HG03066 (cell line): ENCODE results near the gene GNA15.
"Not testable (repeated sequence)": the region's sequence is repeated elsewhere in the genome, so short reads cannot be mapped to it uniquely, and the experiment has no call there.

Source experiments
- ATAC-seq: cut with Tn5 transposase; IDR thresholded peaks from one replicate; pipeline ENCODE4 v1.9.1; 2021; ENCODE audit warnings: low read depth; ENCODE audit not compliant: unreplicated experiment

GNA15 gene

DNA sequence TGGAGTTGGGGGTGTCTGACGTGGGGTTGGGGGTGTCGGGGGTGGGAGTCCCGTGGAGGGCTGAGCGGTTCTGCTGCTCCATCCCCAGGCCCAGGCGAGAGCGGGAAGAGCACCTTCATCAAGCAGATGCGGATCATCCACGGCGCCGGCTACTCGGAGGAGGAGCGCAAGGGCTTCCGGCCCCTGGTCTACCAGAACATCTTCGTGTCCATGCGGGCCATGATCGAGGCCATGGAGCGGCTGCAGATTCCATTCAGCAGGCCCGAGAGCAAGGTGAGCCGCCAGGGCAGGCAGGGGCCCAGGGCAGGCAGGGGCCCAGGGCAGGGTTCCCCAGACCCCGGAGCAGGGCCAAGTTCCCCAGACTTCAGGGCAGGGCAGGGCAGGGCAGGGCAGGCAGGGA is 12.7 kb downstream of the GNA15 start:
- ATAC-seq, result no peak

- no peak for ATAC-seq
Observed at GRCh38 chr19:3149089-3149488, 13.3 kb downstream of the GNA15 start.

DNA sequence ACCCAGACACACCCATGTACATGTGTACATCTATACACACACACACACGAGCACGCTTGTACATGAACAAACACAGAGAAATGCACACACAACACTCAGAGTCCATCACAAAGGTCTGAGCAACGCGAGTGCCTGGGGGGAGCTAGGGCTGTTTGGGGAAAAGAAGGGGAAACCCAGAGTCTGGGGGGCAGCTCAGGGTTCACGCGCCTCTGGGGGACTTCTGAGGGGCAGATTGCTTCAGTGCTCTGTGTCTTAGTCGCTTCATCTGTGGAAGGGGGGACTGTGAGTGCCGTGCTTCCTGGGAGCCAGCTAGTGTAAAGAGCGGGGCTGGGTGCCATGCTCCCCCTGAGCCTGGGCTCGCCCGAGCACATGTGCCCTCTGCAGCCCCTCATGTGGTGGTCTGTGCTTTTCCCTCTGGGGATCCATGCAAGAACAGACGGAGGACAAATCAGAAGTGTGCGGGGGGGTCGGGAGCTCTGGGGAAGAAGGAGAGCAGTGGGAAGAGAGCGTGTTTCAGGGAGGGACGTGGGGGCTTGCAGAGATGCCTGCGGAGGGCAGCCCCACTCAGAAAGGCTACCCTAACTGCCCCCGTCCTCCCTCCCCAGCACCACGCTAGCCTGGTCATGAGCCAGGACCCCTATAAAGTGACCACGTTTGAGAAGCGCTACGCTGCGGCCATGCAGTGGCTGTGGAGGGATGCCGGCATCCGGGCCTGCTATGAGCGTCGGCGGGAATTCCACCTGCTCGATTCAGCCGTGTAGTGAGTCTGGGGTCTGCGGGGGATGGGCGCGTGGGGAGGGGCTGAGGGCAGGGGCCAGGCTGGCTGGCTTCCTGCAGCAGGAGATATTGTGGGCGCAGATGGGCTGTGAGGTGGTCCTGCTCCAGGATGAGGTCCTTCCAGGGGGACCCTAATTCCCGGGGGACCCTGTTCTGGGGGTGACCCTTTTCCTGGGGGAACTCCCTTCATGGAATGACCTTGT is 14.0 kb downstream of the GNA15 start:
- no peak for ATAC-seq

GRCh38 chr19:3150739-3151329 is 15.0 kb downstream of the GNA15 start:
- ATAC-seq, result no peak

GRCh38 chr19:3151563-3152418 is 16.0 kb downstream of the GNA15 start:
- no peak for ATAC-seq

GRCh38 chr19:3152419-3152780 is 16.6 kb downstream of the GNA15 start:
- no peak for ATAC-seq

DNA sequence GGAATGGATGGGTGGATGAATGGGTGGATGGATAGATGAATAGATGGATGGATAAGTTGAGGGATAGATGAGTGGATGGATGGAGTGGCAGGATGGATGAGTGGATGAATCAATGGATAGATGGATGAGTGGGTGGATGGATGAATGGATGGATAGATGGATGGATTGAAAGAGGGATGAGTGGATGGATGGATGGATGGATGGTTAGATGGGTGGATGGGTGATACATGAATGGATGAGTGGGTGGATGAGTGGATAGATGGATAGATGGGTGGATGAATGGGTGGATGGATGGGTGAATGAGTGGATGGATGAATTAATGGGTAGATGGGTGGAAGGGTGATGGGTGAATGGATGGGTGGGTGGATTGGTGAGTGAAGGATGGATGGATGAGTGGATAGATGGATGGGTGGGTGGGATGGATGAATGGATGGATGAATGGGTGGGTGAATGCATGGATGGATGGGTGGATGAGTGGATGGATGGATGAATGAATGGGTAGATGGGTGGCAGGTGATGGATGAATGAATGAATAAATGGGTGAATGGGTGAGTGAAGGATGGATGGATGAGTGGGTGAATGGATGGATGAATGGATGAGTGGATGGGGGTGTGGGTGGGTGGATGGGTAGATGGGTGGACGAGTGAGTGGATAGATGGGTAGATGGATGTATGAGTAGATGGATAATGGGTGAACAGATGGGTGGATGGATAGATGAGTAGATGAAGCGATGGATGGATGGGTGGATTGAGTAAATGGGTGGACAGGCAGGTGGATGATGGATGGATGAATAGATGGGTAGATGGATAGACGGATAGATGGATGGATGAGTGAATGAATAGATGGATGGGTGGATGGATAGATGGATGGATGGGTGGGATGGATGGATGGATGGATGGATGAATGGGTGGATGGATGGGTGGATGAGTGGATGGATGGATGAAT is 17.7 kb downstream of the GNA15 start:
- no peak for ATAC-seq

GRCh38 chr19:3154447-3154846 is 18.6 kb downstream of the GNA15 start:
- ATAC-seq, result not testable (repeated sequence)

- ATAC-seq, result peak; percentile 60
Observed at GRCh38 chr19:3154957-3155736, 19.3 kb downstream of the GNA15 start.

GRCh38 chr19:3157096-3157845 is 21.4 kb downstream of the GNA15 start:
- no peak for ATAC-seq

DNA sequence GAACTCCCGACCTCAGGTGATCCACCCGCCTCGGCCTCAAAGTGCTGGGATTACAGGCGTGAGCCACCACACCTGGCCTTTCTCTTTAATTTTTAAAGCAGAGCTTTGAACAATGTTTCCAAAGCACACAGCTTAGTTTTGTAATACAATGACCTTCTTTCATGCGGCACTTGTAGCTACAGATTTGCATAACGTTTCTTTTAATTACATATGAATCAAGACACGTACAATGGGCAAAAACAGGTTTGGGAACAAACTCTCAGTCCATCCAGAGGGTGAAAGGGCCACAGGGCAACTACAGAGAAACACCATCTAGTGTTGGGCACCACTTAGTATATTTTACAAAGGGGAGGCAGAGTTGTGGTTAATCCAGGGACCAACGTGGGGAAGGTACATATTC is 23.7 kb downstream of the GNA15 start:
- no peak for ATAC-seq

DNA sequence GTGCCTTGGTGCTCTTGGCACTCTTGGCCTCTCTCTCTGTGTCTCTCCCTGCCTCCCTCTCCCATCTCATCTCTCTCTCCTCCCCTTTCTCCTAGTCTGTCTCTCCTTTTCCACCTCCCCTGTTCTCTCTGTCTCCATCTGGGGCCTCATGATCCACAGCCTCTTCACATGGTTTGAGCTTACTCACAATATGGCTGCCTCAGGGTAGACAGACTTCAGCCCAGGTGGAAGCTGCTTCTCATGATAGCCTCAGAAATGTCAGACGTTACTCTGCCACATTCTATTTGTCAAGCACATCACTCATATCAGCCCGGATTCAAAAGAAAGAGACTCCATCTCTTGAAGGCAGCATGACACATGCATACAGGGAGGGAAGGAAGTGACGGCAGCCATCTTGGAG is 24.4 kb downstream of the GNA15 start:
- ATAC-seq, result no peak

DNA sequence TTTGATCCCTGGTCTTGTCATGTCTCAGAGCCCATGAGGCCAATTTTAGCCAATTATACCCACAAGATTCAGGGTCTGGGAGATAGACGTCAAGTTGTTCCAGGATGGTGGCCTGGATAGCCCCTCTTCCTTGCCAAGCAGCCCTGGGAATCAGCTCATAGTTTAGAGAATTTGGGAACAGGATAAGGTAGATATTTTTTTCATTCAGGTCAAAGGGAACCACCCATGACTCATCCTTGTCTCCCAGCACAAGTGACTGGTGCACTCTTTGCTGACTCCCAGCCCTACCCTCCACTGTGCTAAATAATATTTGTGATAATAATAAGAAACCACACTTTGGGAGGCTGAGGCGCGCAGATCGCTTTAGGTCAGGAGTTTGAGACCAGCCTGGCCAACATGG is 25.6 kb downstream of the GNA15 start:
- ATAC-seq, result no peak

GRCh38 chr19:3162418-3163229 is 26.8 kb downstream of the GNA15 start:
- ATAC-seq, result no peak

GRCh38 chr19:3163230-3163886 is 27.5 kb downstream of the GNA15 start:
- ATAC-seq, result no peak

GRCh38 chr19:3163943-3164342 is 28.1 kb downstream of the GNA15 start:
- no peak for ATAC-seq
